ENCODE results near the gene CPA4.

Gene CPA4

GRCh38 chr7:130346177-130346905 is 53.4 kb downstream of the CPA4 start:
- DNase-seq = no peak

GRCh38 chr7:130346941-130347340 is 54.0 kb downstream of the CPA4 start:
- DNase-seq = no peak

DNA sequence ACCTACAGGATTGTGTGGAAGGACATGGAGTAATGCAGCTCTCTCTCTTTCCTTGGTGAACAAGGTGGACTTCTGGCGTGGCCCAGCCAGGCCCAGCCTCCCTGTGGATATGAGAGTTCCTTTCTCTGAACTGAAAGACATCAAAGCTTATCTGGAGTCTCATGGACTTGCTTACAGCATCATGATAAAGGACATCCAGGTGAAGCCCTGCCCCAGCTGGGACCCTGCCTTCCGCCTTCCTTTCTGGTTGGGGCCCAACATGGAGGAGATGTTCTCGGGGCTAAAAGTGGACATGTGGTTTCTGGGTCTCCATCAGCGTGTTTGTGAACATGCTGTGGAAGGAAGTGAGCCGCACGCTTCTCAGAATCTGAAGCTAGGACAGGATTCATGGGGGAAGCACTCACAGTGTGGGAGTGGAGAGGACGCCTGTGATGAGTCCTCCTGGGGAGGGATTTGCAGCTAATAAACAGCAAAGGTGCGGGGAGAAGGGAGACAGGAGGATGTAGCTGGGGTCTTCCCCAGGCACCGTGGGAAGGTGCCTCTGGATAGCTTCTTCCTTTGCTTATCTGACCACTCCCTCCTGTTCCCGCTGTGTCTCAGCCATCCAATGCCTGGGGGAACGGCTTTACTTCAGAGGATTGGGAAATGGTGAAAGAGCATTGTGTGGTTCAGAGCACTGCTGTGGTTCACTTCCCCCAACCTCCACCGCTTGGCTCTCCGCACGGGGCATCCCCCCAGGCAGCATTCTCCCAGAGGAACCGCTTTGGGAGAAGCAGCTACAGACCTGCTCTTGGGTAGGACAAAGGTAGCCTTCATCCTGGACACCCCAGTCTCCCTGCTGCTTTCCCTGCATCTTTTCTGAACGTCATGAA is 57.2 kb downstream of the CPA4 start:
- DNase-seq = peak; percentile 40

- peak; percentile 79 for DNase-seq
Measured at GRCh38 chr7:130350945-130351790, 58.2 kb downstream of the CPA4 start.

DNA sequence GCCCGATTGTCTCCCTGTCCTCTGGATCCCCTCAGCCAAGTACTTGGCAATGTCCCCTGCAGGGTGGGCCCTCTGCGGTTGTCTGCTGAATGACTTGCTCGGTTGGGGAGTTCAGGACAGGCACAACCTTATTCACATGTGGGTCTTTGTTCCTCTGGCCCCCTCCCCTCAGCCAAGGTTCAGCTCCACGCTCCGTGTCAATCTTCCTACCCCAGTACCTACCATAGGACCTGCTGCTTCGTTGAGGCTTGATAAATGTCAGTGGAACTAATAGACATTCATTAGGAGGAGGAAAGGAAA is 58.8 kb downstream of the CPA4 start:
- peak; percentile 64 for DNase-seq

DNA sequence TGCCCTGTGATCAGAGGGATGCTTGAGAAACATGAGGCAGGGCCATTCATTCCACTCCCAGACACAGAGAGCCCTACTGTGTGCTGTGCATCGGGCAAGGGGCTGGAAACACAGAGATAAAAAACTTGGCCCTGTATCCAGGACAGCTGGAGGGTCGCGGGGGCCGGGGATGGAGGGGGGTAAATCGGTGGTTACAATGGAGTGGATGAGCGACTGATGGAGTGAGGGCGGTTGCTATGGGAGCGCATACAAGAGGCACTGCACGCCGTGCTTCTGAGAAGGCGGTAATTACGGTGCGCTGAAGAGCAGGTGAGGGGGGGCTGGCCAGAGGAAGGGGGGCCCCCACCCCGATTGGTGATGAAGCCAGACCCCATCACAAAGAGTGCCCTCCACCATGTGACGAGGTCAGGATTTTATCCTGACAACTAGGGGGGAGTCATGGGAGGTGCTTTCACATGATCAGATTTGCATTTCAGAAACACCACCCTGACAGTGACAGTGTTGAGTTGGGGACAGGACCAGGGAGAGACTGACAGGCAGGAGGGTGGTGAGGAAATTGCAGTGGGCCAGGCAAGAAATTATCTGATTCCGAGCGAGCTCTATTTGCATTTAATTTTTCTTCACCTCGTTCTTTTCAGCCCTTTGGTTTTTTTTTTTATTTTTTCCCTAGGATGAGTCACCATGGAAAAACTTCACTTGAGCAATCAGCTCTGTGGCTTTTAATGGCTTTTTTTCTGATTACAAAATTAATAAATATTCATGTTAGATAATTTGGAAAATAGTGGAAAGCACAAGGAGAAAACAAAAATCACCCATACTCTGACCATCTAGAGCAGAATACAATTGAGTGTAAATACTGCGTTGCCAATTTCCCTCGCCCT is 59.5 kb downstream of the CPA4 start:
- peak; percentile 92 for DNase-seq

DNA sequence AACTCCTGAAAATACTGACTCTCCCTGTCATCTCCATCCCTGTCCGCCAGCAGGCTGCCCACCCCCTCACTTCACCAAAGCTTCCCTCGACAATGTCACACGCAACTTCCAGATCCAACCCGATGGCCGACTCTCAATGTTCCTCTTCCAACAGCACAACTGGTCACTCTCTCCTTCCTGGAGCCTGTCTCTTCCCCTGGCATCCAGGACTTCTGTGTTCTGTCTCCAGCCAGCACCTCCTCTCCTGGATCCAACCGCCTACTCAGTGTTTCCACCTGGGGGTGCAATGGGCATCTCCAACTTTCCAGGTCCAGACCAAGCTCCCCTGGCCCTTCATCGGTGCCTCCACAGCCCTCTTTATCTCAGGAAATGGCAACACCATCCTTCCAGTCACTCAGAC is 60.2 kb downstream of the CPA4 start:
- DNase-seq = peak; percentile 13

GRCh38 chr7:130356121-130356875 is 63.3 kb downstream of the CPA4 start:
- DNase-seq = no peak

DNA sequence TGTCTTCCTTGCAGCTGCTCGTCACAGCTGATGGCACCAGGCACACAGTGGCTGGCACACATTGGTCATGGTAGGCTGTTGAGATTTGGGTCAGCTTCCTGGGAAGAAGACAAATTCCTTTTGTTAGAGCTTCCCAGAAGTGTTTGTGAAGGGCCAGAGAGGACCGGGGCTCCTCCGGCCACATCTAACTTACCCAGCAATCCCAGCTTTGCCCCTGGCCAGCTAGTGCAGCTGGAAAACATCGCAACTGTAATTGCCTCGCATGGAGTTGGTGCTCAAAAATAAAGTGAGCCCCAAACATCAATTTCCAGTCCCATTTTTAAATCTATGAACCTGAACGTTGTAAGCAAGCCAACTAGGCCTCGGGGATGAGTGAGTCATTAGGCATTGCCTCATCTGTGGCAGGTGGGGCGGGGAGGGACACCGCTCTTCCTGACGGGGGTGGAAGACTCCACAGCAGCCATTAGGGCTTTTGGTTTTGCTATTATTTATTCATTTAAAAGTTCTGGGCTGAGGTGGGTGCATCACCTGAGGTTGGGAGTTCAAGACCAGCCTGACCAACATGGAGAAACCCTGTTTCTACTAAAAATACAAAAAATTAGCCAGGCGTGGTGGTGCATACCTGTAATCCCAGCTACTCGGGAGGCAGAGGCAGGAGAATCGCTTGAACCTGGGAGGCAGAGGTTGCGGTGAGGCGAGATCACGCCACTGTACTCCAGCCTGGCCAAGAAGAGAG is 64.1 kb downstream of the CPA4 start:
- peak; percentile 45 for DNase-seq

DNA sequence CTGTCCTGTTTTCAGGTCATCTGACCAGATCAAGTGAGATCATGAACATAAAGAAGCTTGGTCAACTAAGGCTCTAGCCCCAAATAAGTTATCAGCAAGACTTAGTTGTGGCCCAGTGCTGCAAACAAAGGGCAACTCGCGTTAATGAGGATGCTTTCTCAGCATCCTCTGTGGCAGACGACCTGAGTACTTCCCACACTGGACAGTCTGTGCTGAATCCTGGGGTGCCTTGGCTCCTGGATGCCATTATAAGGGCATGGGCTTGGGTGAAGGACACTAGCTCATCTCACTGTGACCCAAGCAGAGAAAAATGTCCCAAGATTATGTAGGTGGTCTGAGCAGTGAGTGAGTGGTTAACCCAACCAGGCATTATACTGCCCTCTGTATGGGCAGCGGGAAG is 65.5 kb downstream of the CPA4 start:
- no peak for DNase-seq

DNA sequence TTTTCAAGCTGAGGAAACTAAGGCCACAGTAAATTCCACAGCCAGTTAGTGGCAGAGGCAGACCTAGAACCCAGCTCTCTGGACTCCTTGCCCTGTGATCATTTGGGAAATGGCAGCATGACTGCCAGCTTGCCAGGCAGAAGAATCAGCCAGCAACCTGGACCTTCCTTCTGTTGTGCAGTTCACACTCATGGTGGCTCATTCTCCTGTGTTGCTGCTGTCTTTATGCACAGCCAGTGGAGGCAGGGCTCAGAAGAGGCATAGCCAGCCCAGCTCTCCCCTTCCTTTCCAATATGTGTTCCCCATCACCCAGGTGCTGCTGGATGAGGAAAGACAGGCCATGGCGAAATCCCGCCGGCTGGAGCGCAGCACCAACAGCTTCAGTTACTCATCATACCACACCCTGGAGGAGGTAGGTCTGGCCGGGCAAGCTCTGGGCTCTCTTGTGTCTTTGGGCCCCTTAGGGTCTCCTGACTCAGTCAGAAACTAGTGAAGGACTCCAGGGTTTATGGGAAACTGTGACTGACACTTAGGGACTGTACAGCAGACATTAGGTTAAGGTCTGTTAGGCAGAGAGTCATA is 66.4 kb downstream of the CPA4 start:
- no peak for DNase-seq

DNA sequence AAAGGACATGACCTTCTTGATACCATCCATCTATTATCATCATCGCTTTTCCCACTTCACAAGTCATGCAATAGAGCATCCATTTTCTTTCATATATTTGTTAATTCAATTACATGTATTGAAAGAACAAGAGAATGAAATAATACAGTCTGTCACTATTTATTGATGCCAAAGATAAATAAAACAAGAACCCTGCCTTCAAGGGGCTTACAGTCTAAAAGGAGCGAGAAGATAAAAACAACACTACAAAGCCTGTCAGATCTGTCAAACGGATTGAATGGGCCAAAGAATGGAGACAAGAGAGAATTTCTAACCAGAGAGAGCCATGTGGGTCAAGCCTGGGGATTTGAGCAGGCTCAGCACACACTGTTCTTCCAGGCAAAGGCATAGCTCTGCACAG is 67.6 kb downstream of the CPA4 start:
- no peak for DNase-seq

DNA sequence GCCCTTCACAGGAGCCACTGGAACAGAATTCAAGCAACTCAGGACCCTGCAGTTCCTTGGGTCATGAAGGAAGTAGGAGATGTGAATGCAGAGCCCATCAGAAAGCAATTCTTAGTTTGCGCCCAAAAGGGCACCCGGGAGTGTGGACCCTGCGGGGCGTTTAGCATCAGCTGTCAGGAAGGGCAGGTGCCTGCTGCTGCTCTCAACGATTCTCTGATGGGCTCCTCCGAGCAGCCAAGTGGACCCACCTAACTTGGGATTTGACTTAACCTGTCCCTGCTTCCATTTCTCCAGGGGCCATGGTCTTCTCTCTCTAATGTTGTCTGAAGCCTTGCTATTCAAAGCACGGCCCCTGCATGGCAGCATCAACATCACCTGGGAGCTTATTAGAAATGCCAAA is 68.7 kb downstream of the CPA4 start:
- no peak for DNase-seq

DNA sequence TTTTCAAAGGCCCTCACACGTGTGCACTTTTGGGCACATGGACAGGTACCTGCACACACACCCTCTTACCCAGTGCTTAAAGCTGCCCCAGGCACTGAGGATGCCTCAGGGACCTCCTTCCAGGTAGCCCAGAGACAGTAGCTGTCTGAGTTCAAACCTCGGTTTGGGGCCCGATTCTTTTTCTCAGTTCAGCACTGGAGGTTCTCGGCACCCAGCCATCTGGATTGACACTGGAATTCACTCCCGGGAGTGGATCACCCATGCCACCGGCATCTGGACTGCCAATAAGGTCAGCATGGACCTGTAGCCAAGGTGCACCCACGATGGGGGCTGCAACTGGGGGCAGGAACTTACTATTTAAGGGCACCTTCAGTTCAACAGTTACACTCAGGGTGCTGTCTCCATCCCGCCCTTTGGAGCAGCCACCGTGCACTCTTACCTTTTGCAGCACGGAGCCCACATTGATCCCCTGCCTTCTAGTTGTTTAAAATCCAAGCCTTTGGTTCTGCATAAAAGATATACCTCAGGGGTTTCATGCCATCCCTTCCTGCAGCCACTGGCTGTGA is 69.4 kb downstream of the CPA4 start:
- no peak for DNase-seq

DNA sequence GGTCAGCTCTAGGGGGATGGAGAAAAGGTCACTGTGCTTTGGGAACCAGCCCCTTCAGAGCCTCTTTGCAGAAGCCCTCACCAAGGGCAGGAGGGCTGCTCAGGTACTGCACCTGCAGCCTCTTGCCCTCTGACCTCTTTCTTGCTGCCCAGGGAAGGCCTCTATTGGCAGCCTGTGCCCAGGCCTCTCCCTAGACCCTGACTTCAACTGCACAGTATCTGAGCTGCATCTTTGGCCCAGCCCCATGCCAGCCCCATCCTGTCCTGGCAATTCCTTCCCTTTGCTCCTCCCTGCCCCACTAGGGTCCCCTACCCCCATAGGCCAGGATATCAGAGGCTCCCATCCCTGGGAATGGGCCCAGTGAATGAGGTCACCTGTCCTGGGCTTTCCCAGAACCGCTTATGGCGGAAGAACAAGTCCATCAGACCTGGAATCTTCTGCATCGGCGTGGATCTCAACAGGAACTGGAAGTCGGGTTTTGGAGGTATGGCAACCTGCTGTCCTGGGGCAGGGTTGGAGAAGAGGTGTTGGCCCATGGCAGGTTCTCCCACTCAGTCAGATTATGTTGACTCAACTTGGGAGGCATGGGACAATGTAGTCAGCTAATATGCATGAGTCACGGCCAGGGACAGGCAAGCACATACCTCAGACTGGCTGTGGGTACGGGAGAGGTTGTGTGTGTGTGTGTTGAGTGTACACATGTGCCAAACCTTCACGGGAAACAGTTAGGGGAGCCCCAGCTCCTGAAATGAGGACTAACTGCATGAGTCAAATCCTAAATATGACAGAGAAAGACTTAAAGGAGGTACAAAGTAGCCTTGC is 70.3 kb downstream of the CPA4 start:
- no peak for DNase-seq

- DNase-seq = no peak
Measured at GRCh38 chr7:130364451-130364850, 71.5 kb downstream of the CPA4 start.

- no peak for DNase-seq
Measured at GRCh38 chr7:130365088-130365487, 72.1 kb downstream of the CPA4 start.

DNA sequence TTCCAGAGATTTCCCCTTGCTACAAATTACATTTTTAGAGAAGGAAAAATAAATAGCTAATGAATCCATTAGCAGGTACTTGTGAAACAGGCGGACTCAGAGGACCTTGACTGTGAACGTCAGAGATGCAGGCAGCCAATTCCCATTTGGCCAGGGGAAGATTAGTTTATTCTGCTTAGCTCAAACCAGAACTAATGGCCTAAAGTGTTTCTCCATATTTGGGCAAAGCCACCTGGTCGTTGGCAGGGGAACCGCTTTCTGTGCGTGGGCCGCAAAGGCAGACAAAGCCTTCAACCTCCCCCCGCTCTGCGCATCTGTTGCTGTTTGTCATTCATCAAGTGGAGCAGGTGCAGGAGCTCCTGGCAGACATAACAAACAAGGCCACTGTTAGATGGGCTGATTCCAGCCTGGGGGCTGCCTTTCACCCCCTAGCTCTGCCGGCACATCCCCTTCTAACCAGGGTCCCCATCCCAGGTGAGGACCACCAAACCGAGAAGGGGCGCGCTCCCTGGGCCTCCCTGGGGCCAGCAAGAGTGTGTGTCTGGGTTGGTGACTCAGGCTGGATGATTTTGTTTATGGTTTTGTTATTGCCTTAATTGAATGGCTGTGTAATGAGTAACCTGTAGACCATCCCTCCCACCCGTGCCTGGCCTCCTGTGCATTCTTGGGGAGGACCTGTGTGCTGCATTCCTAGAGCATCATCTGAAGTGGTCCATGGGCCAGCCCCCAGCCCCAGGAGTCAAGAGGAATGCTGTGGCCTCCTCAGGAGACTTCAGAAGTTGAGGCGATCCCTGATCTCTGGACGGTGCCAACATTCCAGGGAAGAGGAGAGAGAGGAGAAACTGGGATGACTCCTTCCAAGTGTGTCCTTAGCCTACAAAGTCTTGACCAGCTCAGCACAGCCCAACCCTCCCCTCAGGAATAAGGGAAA is 72.8 kb downstream of the CPA4 start:
- peak; percentile 98 for DNase-seq
